Measurements from ENCODE around the gene DXO.
"Not testable (repeated sequence)": the region's sequence is repeated elsewhere in the genome, so short reads cannot be mapped to it uniquely, and the experiment has no call there.

The DXO gene

GRCh38 chr6:31971993-31972708 lies at the start of gene DXO:
Gene DXO (minus strand): TSS chr6:31972138. CDS start chr6:31971675, 463 bp downstream.
- DNase-seq (ENCODE audit: low read depth in 1 of 2, low spot score in 1 of 2): peak; percentile 98 to 99

- not testable (repeated sequence) for DNase-seq (ENCODE audit: low read depth in 1 of 2, low spot score in 1 of 2)
Observed at GRCh38 chr6:32014547-32014946, 42.6 kb upstream of the DXO start, which contains the start of gene C4B. Gene C4B (plus strand): TSS chr6:32014795. CDS start chr6:32014846, 51 bp downstream.

GRCh38 chr6:32013738-32014137 lies 41.8 kb upstream of the DXO start:
- DNase-seq (ENCODE audit: low read depth in 1 of 2, low spot score in 1 of 2): not testable (repeated sequence)

- DNase-seq (ENCODE audit: low read depth in 1 of 2, low spot score in 1 of 2): not testable (repeated sequence)
Observed at GRCh38 chr6:32012941-32013617, 41.1 kb upstream of the DXO start.

- not testable (repeated sequence) for DNase-seq (ENCODE audit: low read depth in 1 of 2, low spot score in 1 of 2)
Observed at GRCh38 chr6:32010856-32011530, 39.1 kb upstream of the DXO start.

GRCh38 chr6:32009537-32009936 lies 37.6 kb upstream of the DXO start:
- not testable (repeated sequence) for DNase-seq (ENCODE audit: low read depth in 1 of 2, low spot score in 1 of 2)

- not testable (repeated sequence) for DNase-seq (ENCODE audit: low read depth in 1 of 2, low spot score in 1 of 2)
Observed at GRCh38 chr6:32008616-32009015, 36.7 kb upstream of the DXO start.

GRCh38 chr6:32008037-32008436 lies 36.1 kb upstream of the DXO start:
- DNase-seq (ENCODE audit: low read depth in 1 of 2, low spot score in 1 of 2): not testable (repeated sequence)

GRCh38 chr6:32007086-32007485 lies 35.1 kb upstream of the DXO start:
- DNase-seq (ENCODE audit: low read depth in 1 of 2, low spot score in 1 of 2): not testable (repeated sequence)

GRCh38 chr6:32005991-32006529 lies 34.1 kb upstream of the DXO start:
- not testable (repeated sequence) for DNase-seq (ENCODE audit: low read depth in 1 of 2, low spot score in 1 of 2)

- not testable (repeated sequence) for DNase-seq (ENCODE audit: low read depth in 1 of 2, low spot score in 1 of 2)
Observed at GRCh38 chr6:32005538-32005880, 33.6 kb upstream of the DXO start.

GRCh38 chr6:32004864-32005537 lies 33.1 kb upstream of the DXO start:
- not testable (repeated sequence) for DNase-seq (ENCODE audit: low read depth in 1 of 2, low spot score in 1 of 2)

- DNase-seq (ENCODE audit: low read depth in 1 of 2, low spot score in 1 of 2): not testable (repeated sequence)
Observed at GRCh38 chr6:32004393-32004792, 32.5 kb upstream of the DXO start.

GRCh38 chr6:32003301-32003700 lies 31.4 kb upstream of the DXO start:
- DNase-seq (ENCODE audit: low read depth in 1 of 2, low spot score in 1 of 2): not testable (repeated sequence)

- not testable (repeated sequence) for DNase-seq (ENCODE audit: low read depth in 1 of 2, low spot score in 1 of 2)
Observed at GRCh38 chr6:32002546-32003268, 30.8 kb upstream of the DXO start.

- not testable (repeated sequence) for DNase-seq (ENCODE audit: low read depth in 1 of 2, low spot score in 1 of 2)
Observed at GRCh38 chr6:31996385-31996784, 24.4 kb upstream of the DXO start.

- not testable (repeated sequence) for DNase-seq (ENCODE audit: low read depth in 1 of 2, low spot score in 1 of 2)
Observed at GRCh38 chr6:31994421-31994820, 22.5 kb upstream of the DXO start.

- DNase-seq (ENCODE audit: low read depth in 1 of 2, low spot score in 1 of 2): not testable (repeated sequence)
Observed at GRCh38 chr6:31989363-31989762, 17.4 kb upstream of the DXO start.

- DNase-seq (ENCODE audit: low read depth in 1 of 2, low spot score in 1 of 2): not testable (repeated sequence)
Observed at GRCh38 chr6:31981744-31982143, 9.8 kb upstream of the DXO start, which contains the start of gene C4A. Gene C4A (plus strand): TSS chr6:31982057. CDS start chr6:31982108, 51 bp downstream.

GRCh38 chr6:31980998-31981397 lies 9.1 kb upstream of the DXO start:
- DNase-seq (ENCODE audit: low read depth in 1 of 2, low spot score in 1 of 2): not testable (repeated sequence)
